ENCODE measurements around the gene TNFRSF13B. TPM values are rescaled to one million over a fixed set of nuclear protein-coding genes. Genes with fewer than 3 reads are reported as not detected.
A peak's percentile ranks its signal among the peaks of the same experiment; 100 is the strongest.
"Not testable (repeated sequence)": the region's sequence is repeated elsewhere in the genome, so short reads cannot be mapped to it uniquely, and the experiment has no call there.

Gene TNFRSF13B
- total RNA-seq, 1 donor from 2014 or later, result not detected

GRCh38 chr17:17001874-17002520 is 30.1 kb upstream of the TNFRSF13B start:
- peaks cover 25% of the 10 kb centered on the region for H3K4me1 Mint-ChIP-seq (ENCODE audit: low read depth)
- no peak overlapping the region for H3K27ac Mint-ChIP-seq (ENCODE audit: unreplicated experiment)
- H3K36me3 Mint-ChIP-seq (ENCODE audit: low read depth), result no peaks in the 10 kb centered on the region
- H3K4me3 Mint-ChIP-seq (ENCODE audit: unreplicated experiment), result no peak overlapping the region
- no peaks in the 10 kb centered on the region for H3K27me3 Mint-ChIP-seq (ENCODE audit: low read depth)
- no peak for DNase-seq (ENCODE audit: low spot score)
- peak; percentile 99 for TF ChIP-seq CTCF (IDR thresholded peaks at IDR 0.05)
- H3K9me3 Mint-ChIP-seq (ENCODE audit: low read depth), result no peaks in the 10 kb centered on the region

- Mint-ChIP-seq H3K4me1 (ENCODE audit: low read depth) (peaks cover 25% of the 10 kb centered on the region), H3K36me3 (ENCODE audit: low read depth) (no peaks in the 10 kb centered on the region), H3K27me3 (ENCODE audit: low read depth) (no peaks in the 10 kb centered on the region), H3K27ac (ENCODE audit: unreplicated experiment) (no peak overlapping the region), H3K4me3 (ENCODE audit: unreplicated experiment) (no peak overlapping the region), H3K9me3 (ENCODE audit: low read depth) (no peaks in the 10 kb centered on the region)
- no peak for TF ChIP-seq CTCF (IDR thresholded peaks at IDR 0.05)
- no peak for DNase-seq (ENCODE audit: low spot score)
These were observed 29.3 kb upstream of the TNFRSF13B start for GRCh38 chr17:17001076-17001777.

GRCh38 chr17:16999931-17000625 is 28.2 kb upstream of the TNFRSF13B start:
- TF ChIP-seq CTCF (IDR thresholded peaks at IDR 0.05), result no peak
- no peaks in the 10 kb centered on the region for H3K9me3 Mint-ChIP-seq (ENCODE audit: low read depth)
- no peak for DNase-seq (ENCODE audit: low spot score)
- peaks cover 20% of the 10 kb centered on the region for H3K4me1 Mint-ChIP-seq (ENCODE audit: low read depth)
- H3K27ac Mint-ChIP-seq (ENCODE audit: unreplicated experiment), result no peak overlapping the region
- H3K36me3 Mint-ChIP-seq (ENCODE audit: low read depth), result no peaks in the 10 kb centered on the region
- no peaks in the 10 kb centered on the region for H3K27me3 Mint-ChIP-seq (ENCODE audit: low read depth)
- H3K4me3 Mint-ChIP-seq (ENCODE audit: unreplicated experiment), result no peak overlapping the region

DNA sequence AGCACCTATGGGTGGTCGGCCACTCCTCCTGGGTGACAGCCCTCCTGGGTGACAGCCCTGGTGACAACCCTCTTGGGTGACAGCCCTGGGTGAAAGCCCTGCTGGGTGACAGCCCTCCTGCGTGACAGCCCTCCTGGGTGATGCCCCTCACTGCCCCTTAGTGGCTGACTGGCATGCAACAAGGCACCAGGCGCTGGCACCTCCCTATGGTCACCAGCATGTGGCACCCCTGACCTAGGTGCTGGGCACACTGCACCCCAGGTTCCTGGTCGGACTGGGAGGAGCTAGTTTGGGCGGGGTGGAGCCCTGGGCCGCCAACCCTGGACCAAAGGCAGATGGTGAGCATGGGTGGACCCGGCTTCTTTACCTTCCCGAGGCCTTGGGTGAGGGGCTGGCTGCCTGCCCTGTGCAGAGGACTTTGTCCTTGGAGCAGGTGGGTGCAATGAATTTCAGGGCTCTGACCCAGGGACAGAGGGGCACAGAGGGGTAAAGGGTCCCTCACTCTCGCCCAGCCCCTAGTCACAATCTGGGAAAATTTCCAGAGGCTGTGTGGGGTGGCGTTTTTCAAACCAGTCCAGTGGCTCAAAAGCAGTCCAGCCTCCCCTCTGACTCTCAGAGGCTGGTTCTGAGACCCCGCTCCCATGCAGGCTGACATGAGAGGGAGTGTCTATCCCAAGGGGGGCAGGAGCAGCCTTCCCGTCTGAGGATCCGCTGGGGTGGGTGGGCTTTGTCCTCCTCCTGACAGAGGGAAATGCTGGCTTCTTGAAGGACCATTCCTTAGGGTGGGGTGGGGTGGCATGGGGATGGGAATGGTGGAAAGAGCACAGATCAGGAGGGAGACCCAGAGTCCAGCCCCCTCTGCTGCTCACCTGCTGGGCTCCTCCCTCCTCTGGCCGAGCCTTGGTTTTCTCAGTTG is 25.9 kb upstream of the TNFRSF13B start:
- Mint-ChIP-seq H3K27me3 (ENCODE audit: low read depth) (no peaks in the 10 kb centered on the region), H3K27ac (ENCODE audit: unreplicated experiment) (no peak overlapping the region), H3K9me3 (ENCODE audit: low read depth) (peaks cover 7% of the 10 kb centered on the region), H3K4me1 (ENCODE audit: low read depth) (peaks cover 7% of the 10 kb centered on the region), H3K36me3 (ENCODE audit: low read depth) (no peaks in the 10 kb centered on the region), H3K4me3 (ENCODE audit: unreplicated experiment) (no peak overlapping the region)
- no peak for TF ChIP-seq CTCF (IDR thresholded peaks at IDR 0.05)
- DNase-seq (ENCODE audit: low spot score), result no peak

- H3K27me3 Mint-ChIP-seq (ENCODE audit: low read depth); DNase-seq (ENCODE audit: low spot score); H3K4me3 Mint-ChIP-seq (ENCODE audit: unreplicated experiment); H3K27ac Mint-ChIP-seq (ENCODE audit: unreplicated experiment); H3K9me3 Mint-ChIP-seq (ENCODE audit: low read depth); H3K4me1 Mint-ChIP-seq (ENCODE audit: low read depth); H3K36me3 Mint-ChIP-seq (ENCODE audit: low read depth): not testable (repeated sequence)
These were observed 24.8 kb upstream of the TNFRSF13B start for GRCh38 chr17:16996726-16997125.
